H1 (cell line): ENCODE results near the gene KCNQ2. TPM values are rescaled to one million over a fixed set of nuclear protein-coding genes. Genes with fewer than 3 reads are reported as not detected.

Experiments
- CTCF ChIA-PET: fragments of 300-600 bp; sonication (Branson Sonifier 250); formaldehyde crosslinking; loops from one replicate; lab custom pipeline; 2021; ENCODE audit not compliant: partially characterized antibody; lab: Charles Lee
- POLR2A ChIA-PET: fragments of 300-600 bp; sonication (Branson Sonifier 250); formaldehyde crosslinking; loops from one replicate; lab custom pipeline; 2021; ENCODE audit warnings: inconsistent platforms; ENCODE audit not compliant: partially characterized antibody; lab: Charles Lee
- DNase-seq, 2 experiments: peaks; one replicate each; pipeline versions ENCODE4 v3.0.0 to v3.0.0-alpha.2; 2010 to 2022; ENCODE audit warnings: low spot score in 2 of 2, low read depth in 1 of 2, mixed read lengths in 1 of 2
- FAIRE-seq: peaks from 2 replicates; lab custom pipeline; 2011; peaks lifted over from hg19 to GRCh38; lab: Jason Lieb, UNC
- H2AFZ ChIP-seq: 2 replicates; pipeline ENCODE4 v1.8.1; 2012; ENCODE audit warnings: low read length, inconsistent platforms
- H2AK5ac ChIP-seq: 2 replicates; pipeline ENCODE4 v1.6.1; 2013; ENCODE audit warnings: low read depth, low read length
- H2BK120ac ChIP-seq: replicated peaks from 2 replicates; pipeline ENCODE3; 2013; ENCODE audit warnings: low read depth, low read length, inconsistent platforms
- H2BK12ac ChIP-seq: 2 replicates; pipeline ENCODE4 v1.6.1; 2013; ENCODE audit warnings: low read depth, low read length
- H2BK15ac ChIP-seq: 2 replicates; pipeline ENCODE4 v1.6.1; 2013; ENCODE audit warnings: low read length
- H2BK20ac ChIP-seq: 2 replicates; pipeline ENCODE4 v1.6.1; 2013; ENCODE audit warnings: low read length
- H2BK5ac ChIP-seq: 2 replicates; pipeline ENCODE4 v1.6.1; 2013; ENCODE audit warnings: low read depth, low read length
- H3K14ac ChIP-seq: 2 replicates; pipeline ENCODE4 v1.6.1; 2013; ENCODE audit warnings: inconsistent platforms; ENCODE audit not compliant: insufficient read length
- H3K18ac ChIP-seq: 2 replicates; pipeline ENCODE4 v1.6.1; 2013; ENCODE audit warnings: low read length; ENCODE audit errors: extremely low read depth
- H3K23ac ChIP-seq: 2 replicates; pipeline ENCODE4 v1.6.1; 2013; ENCODE audit warnings: inconsistent platforms; ENCODE audit not compliant: insufficient read length
- H3K23me2 ChIP-seq: 2 replicates; pipeline ENCODE4 v1.6.1; 2013; ENCODE audit warnings: low read depth, low read length
- H3K27ac ChIP-seq: 2 replicates; pipeline ENCODE4 v1.6.1; 2011; ENCODE audit warnings: low read depth, low read length, inconsistent platforms
- H3K27me3 ChIP-seq, 4 experiments: replicated peaks in 1 of 4; 1 replicate in 1 of 4; 2 replicates in 3 of 4; pipeline versions ENCODE4 v1.6.1 to v1.8.1; 2011 to 2013; ENCODE audit warnings: low read length in 3 of 4, mild to moderate bottlenecking in 3 of 4, inconsistent platforms in 2 of 4, mixed read lengths in 2 of 4, moderate library complexity in 1 of 4; ENCODE audit not compliant: control insufficient read depth in 3 of 4, insufficient read depth in 3 of 4; ENCODE audit errors: extremely low read depth in 1 of 4
- H3K36me3 ChIP-seq, 4 experiments: 2 replicates each; pipeline versions ENCODE4 v1.6.1 to v1.8.1; 2011 to 2013; ENCODE audit warnings: mild to moderate bottlenecking in 4 of 4, low read length in 3 of 4, moderate library complexity in 2 of 4, control low read depth in 1 of 4, inconsistent platforms in 1 of 4; ENCODE audit not compliant: insufficient read depth in 4 of 4, control insufficient read depth in 2 of 4
- H3K4ac ChIP-seq: replicated peaks from 2 replicates; pipeline ENCODE3; 2013; ENCODE audit warnings: low read length, low read depth, mixed read lengths, inconsistent platforms; ENCODE audit not compliant: insufficient read length
- H3K4me1 ChIP-seq, 4 experiments: replicated peaks in 1 of 4; 1 replicate in 1 of 4; 2 replicates in 3 of 4; pipeline versions ENCODE4 v1.6.1 to v1.8.1; 2011 to 2013; ENCODE audit warnings: low read length in 3 of 4, inconsistent platforms in 2 of 4, mixed read lengths in 1 of 4; ENCODE audit not compliant: insufficient read depth in 4 of 4, control insufficient read depth in 3 of 4
- H3K4me2 ChIP-seq, 2 experiments: 2 replicates each; pipeline versions ENCODE4 v1.6.1 to v1.8.1; 2011 to 2013; ENCODE audit warnings: low read depth in 2 of 2, low read length in 2 of 2, control low read depth in 1 of 2, inconsistent platforms in 1 of 2, mild to moderate bottlenecking in 1 of 2; ENCODE audit not compliant: insufficient read depth in 1 of 2
- H3K4me3 ChIP-seq, 4 experiments: fragments of 200-600, 300-600 bp in 1 of 4; sonication (generic), shearing (Covaris generic), sonication (Bioruptor Twin) in 1 of 4; 2 replicates each; pipeline versions ENCODE4 v1.5.1 to v1.8.1; 2011 to 2016; ENCODE audit warnings: low read length in 4 of 4, low read depth in 3 of 4, control low read depth in 2 of 4, inconsistent platforms in 2 of 4, mild to moderate bottlenecking in 2 of 4, mixed read lengths in 1 of 4, moderate library complexity in 1 of 4; ENCODE audit not compliant: insufficient read depth in 2 of 4; ENCODE audit errors: extremely low read depth in 1 of 4
- H3K56ac ChIP-seq: replicated peaks from 2 replicates; pipeline ENCODE3; 2013; ENCODE audit warnings: low read depth, mild to moderate bottlenecking, mixed read lengths, low read length, inconsistent platforms; ENCODE audit not compliant: insufficient read length
- H3K79me1 ChIP-seq: 2 replicates; pipeline ENCODE4 v1.6.1; 2013; ENCODE audit warnings: low read depth, low read length, control low read depth
- H3K79me2 ChIP-seq, 2 experiments: 2 replicates each; pipeline versions ENCODE4 v1.6.1 to v1.8.1; 2012 to 2013; ENCODE audit warnings: low read length in 2 of 2, mild to moderate bottlenecking in 2 of 2, inconsistent platforms in 1 of 2; ENCODE audit not compliant: insufficient read depth in 2 of 2, control insufficient read depth in 1 of 2
- H3K9ac ChIP-seq, 4 experiments: replicated peaks in 1 of 4; 1 replicate in 1 of 4; 2 replicates in 3 of 4; pipeline versions ENCODE4 v1.6.1 to v1.8.1; 2011 to 2013; ENCODE audit warnings: low read depth in 3 of 4, low read length in 3 of 4, control low read depth in 2 of 4, mild to moderate bottlenecking in 2 of 4, moderate library complexity in 2 of 4, inconsistent platforms in 1 of 4; ENCODE audit errors: extremely low read depth in 1 of 4
- H3K9me3 ChIP-seq, 2 experiments: 2 replicates each; pipeline versions ENCODE4 v1.6.1 to v1.8.1; 2012 to 2013; ENCODE audit warnings: mild to moderate bottlenecking in 2 of 2, moderate library complexity in 2 of 2, control low read depth in 1 of 2, inconsistent platforms in 1 of 2, low read depth in 1 of 2, low read length in 1 of 2, mixed read lengths in 1 of 2; ENCODE audit not compliant: insufficient read depth in 2 of 2
- H4K20me1 ChIP-seq, 2 experiments: replicated peaks in 1 of 2; 2 replicates each; pipeline versions ENCODE3 to v1.8.1; 2011 to 2013; ENCODE audit warnings: inconsistent platforms in 2 of 2, low read length in 2 of 2, mild to moderate bottlenecking in 1 of 2; ENCODE audit not compliant: insufficient read depth in 2 of 2, control insufficient read depth in 1 of 2
- H4K5ac ChIP-seq: 2 replicates; pipeline ENCODE4 v1.6.1; 2013; ENCODE audit warnings: low read length, low read depth, mixed read lengths, inconsistent platforms; ENCODE audit not compliant: insufficient read length
- H4K8ac ChIP-seq: 2 replicates; pipeline ENCODE4 v1.8.0; 2013; ENCODE audit warnings: mild to moderate bottlenecking, moderate library complexity, low read length, inconsistent platforms; ENCODE audit not compliant: insufficient read depth; ENCODE audit errors: extremely low read depth
- H4K91ac ChIP-seq: replicated peaks from 2 replicates; pipeline ENCODE3; 2013; ENCODE audit warnings: low read length, mixed read lengths, inconsistent platforms; ENCODE audit not compliant: insufficient read length
- CTBP2 ChIP-seq: IDR thresholded peaks from 2 replicates; pipeline ENCODE4 v1.7.0; 2011; ENCODE audit warnings: borderline replicate concordance, mild to moderate bottlenecking, moderate library complexity, mixed read lengths, low read length; ENCODE audit not compliant: insufficient read depth, insufficient read length
- HDAC2 ChIP-seq, 2 experiments: fragments of 300-600 bp in 1 of 2; sonication (generic) in 1 of 2; IDR thresholded peaks; 2 replicates each; pipeline ENCODE4 v1.6.1; 2011 to 2012; ENCODE audit warnings: low read depth in 2 of 2, low read length in 2 of 2, mild to moderate bottlenecking in 2 of 2, moderate library complexity in 2 of 2, borderline replicate concordance in 1 of 2, inconsistent platforms in 1 of 2
- HDAC6 ChIP-seq: IDR thresholded peaks from one replicate; pipeline ENCODE4 v1.7.1; 2012; ENCODE audit warnings: low read depth, mild to moderate bottlenecking, inconsistent platforms, low read length, moderate library complexity
- KDM1A ChIP-seq: fragments of 200-600, 300-600 bp; sonication (generic); IDR thresholded peaks from 2 replicates; pipeline ENCODE4 v1.7.1; 2016; ENCODE audit warnings: mild to moderate bottlenecking, low read length, borderline replicate concordance
- NANOG ChIP-seq: IDR thresholded peaks from 2 replicates; pipeline ENCODE4 v1.6.1; 2011; ENCODE audit warnings: low read length, low read depth, mild to moderate bottlenecking, inconsistent platforms; ENCODE audit not compliant: insufficient read depth, poor library complexity, severe bottlenecking
- RAD21 ChIP-seq, 2 experiments: IDR thresholded peaks in 1 of 2; conservative IDR thresholded peaks in 1 of 2; 2 replicates each; pipeline ENCODE4 v1.6.1; 2011; ENCODE audit warnings: low read depth in 2 of 2, low read length in 2 of 2, improper control_type of control experiment in 1 of 2, inconsistent platforms in 1 of 2, mild to moderate bottlenecking in 1 of 2, moderate library complexity in 1 of 2
- ZNF274 ChIP-seq: IDR thresholded peaks from 2 replicates; pipeline ENCODE4 v1.7.0; 2012; ENCODE audit warnings: low read length, borderline replicate concordance; ENCODE audit errors: extremely low read depth
- WGBS, 2 experiments: shearing (Covaris generic) in 1 of 2; methylation state at CpG; one replicate each; pipeline versions ENCODE4 v1.1.6 to v1.1.7; 2013 to 2015; ENCODE audit warnings: low lambda C conversion rate in 2 of 2, mixed read lengths in 2 of 2, inconsistent platforms in 1 of 2, low coverage in 1 of 2, missing lambda C conversion rate in 1 of 2; ENCODE audit not compliant: insufficient replicate concordance in 2 of 2, insufficient coverage in 1 of 2, insufficient read length in 1 of 2; ENCODE audit errors: extremely low coverage in 1 of 2, missing lambda C conversion rate in 1 of 2; 5-methylcytosine and 5-hydroxymethylcytosine counted together
- polyA plus RNA-seq, 7 experiments: library from polyadenylated mRNA; depleted of rRNA in 3 of 7; stranded (reverse) in 5 of 7; unstranded in 2 of 7; fragments of >200 nt in 5 of 7; fragments of 200-250 nt in 2 of 7; gene quantifications; 1 replicate in 5 of 7; 2 replicates in 1 of 7; 4 replicates in 1 of 7; pipeline versions ENCODE4 v1.2.1 to v1.2.3, GENCODE V29; 2011 to 2013; ENCODE audit warnings: missing spikeins in 2 of 7, mixed read lengths in 2 of 7
- total RNA-seq: library from RNA; stranded (reverse); fragmentation: NEBNext Ultra II Directional; extraction: Animal tissue kit (Norgen Biotek cat#: 25700); gene quantifications from 2 replicates; pipeline ENCODE4 v1.2.1, GENCODE V29; 2021
- TF ChIP-seq, protein P1 (sequence below): IDR thresholded peaks from 2 replicates; pipeline ENCODE4 v1.6.1; 2012; ENCODE audit warnings: inconsistent platforms
- TF ChIP-seq, protein P2 (sequence below): IDR thresholded peaks from 2 replicates; pipeline ENCODE4 v1.6.1; 2012; ENCODE audit warnings: low read length, inconsistent platforms

KCNQ2 gene
- total and polyA plus RNA-seq, 2 of the 8 experiments (the other 6 are each of a cell fraction or from before 2014, with no cell fraction given), result 82.6 to 243 TPM

DNA sequence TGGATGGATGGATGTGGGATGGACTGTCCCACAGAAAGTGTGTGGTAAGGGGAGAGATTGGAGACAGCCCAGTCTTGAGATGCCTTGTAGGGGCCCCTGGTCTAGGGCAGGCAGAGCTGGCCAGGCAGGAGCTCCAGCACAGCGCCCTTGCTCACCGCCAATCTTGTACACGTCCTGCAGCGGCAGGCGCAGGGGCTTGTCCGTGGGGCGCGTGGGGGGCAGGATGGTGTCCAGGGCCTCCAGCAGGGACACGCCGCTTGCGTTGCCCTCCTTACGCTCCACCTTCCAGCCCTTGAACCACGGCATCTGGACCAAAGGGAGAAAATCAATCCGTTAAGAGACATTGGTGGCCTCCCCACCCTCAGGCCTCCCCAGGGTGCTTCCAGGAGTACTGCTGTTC, 20.5 kb upstream of the KCNQ2 start:
- no peak overlapping the region for H2BK20ac ChIP-seq
- no peak overlapping the region for H3K4me2 ChIP-seq
- CTCF ChIA-PET, result interaction anchor here (0.8 to 1.5 kb wide), 4 partner anchors 10 to 116 kb away, joined by 3 to 6 read pairs (median 4); no protein-coding TSS in a partner anchor
- peaks cover 0 to 10% of the 10 kb centered on the region in 2 experiments for H4K20me1 ChIP-seq
- H2BK12ac ChIP-seq, result no peak overlapping the region
- H2AK5ac ChIP-seq, result no peak overlapping the region
- DNase-seq (no peak), FAIRE-seq (no peak)
- peaks cover 2 to 33% (median 30%) of the 10 kb centered on the region in 4 experiments for H3K27me3 ChIP-seq
- H2BK120ac ChIP-seq, result no peak overlapping the region
- H3K18ac ChIP-seq, result no peak overlapping the region
- H2BK15ac ChIP-seq, result no peak overlapping the region
- WGBS, 2 experiments, result 86% methylated on average over 2 of the region's 14 CpGs; no CpG with 5 or more reads in 1 of the 2 experiments
- no peaks in the 10 kb centered on the region for H3K79me1 ChIP-seq
- H4K91ac ChIP-seq, result no peak overlapping the region
- H4K8ac ChIP-seq, result no peak overlapping the region
- POLR2A ChIA-PET, result interaction anchor here (1.0 to 2.2 kb wide), 2 partner anchors 28 to 30 kb away, joined by 4 to 6 read pairs; partner anchors contain the start of gene PPDPF
- peaks cover 0 to 21% (median 13%) of the 10 kb centered on the region in 4 experiments; a peak in 6 of 7 replicates for H3K4me1 ChIP-seq
- no peak overlapping the region for H3K4me3 ChIP-seq
- H3K9me3 ChIP-seq, result no peaks in the 10 kb centered on the region
- no peak overlapping the region for H4K5ac ChIP-seq
- H3K56ac ChIP-seq, result no peak overlapping the region
- H3K23me2 ChIP-seq, result peaks cover 16% of the 10 kb centered on the region; the same call in 1 of the 2 replicates
- H2BK5ac ChIP-seq, result no peak overlapping the region
- no peak overlapping the region for H3K9ac ChIP-seq
- H3K4ac ChIP-seq, result no peak overlapping the region
- no peak overlapping the region for H3K27ac ChIP-seq
- no peak overlapping the region for H3K14ac ChIP-seq
- H3K79me2 ChIP-seq, result no peaks in the 10 kb centered on the region
- H3K36me3 ChIP-seq, result peaks cover 0 to 8% (median 1%) of the 10 kb centered on the region in 4 experiments; a peak in 5 of 8 replicates
- no peak overlapping the region for H3K23ac ChIP-seq
- no peak overlapping the region for H2AFZ ChIP-seq
- TF ChIP-seq NANOG (no peak), ZNF274 (no peak), RAD21 (IDR thresholded peaks at IDR 0.05 in 1 of 2, conservative IDR thresholded peaks at IDR 0.05 in 1 of 2; ENCODE audit: low read depth in 2 of 2, low read length in 2 of 2) (no peak), KDM1A (no peak), HDAC6 (no peak), CTBP2 (no peak), HDAC2 (IDR thresholded peaks at IDR 0.05; ENCODE audit: borderline replicate concordance in 1 of 2, low read depth in 2 of 2, low read length in 2 of 2) (no peak)
- TF ChIP-seq, protein P1, sequence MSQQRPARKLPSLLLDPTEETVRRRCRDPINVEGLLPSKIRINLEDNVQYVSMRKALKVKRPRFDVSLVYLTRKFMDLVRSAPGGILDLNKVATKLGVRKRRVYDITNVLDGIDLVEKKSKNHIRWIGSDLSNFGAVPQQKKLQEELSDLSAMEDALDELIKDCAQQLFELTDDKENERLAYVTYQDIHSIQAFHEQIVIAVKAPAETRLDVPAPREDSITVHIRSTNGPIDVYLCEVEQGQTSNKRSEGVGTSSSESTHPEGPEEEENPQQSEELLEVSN, result no peak
- TF ChIP-seq, protein P2, sequence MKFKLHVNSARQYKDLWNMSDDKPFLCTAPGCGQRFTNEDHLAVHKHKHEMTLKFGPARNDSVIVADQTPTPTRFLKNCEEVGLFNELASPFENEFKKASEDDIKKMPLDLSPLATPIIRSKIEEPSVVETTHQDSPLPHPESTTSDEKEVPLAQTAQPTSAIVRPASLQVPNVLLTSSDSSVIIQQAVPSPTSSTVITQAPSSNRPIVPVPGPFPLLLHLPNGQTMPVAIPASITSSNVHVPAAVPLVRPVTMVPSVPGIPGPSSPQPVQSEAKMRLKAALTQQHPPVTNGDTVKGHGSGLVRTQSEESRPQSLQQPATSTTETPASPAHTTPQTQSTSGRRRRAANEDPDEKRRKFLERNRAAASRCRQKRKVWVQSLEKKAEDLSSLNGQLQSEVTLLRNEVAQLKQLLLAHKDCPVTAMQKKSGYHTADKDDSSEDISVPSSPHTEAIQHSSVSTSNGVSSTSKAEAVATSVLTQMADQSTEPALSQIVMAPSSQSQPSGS, result no peak
